Retina (tissue), 1 donor: Measurements from ENCODE around the gene FAM25C.
"Not testable (repeated sequence)": the region's sequence is repeated elsewhere in the genome, so short reads cannot be mapped to it uniquely, and the experiment has no call there.

ENCODE experiments used
- DNase-seq: peaks from one replicate; pipeline ENCODE4 v3.0.0-alpha.2; 2016

FAM25C gene

GRCh38 chr10:47947424-47947823, 52.2 kb downstream of the FAM25C start:
- not testable (repeated sequence) for DNase-seq
